Breast epithelium (tissue), 3 donors: ENCODE measurements around the gene TMCC2.

Experiments used
- POLR2A ChIP-seq: fragments of 450-650 bp; IDR thresholded peaks from one replicate; pipeline ENCODE4 v1.6.1; 2016; ENCODE audit warnings: antibody characterized with exemption, mild to moderate bottlenecking, moderate library complexity
- POLR2AphosphoS5 ChIP-seq, 3 donors: sonication (generic); formaldehyde crosslinking; IDR thresholded peaks; one replicate each; pipeline ENCODE4 v1.6.1; 2017; ENCODE audit warnings: antibody characterized with exemption in 3 of 3

GRCh38 chr1:205275133-205275532, 47.4 kb downstream of the TMCC2 start:
- no peak for TF ChIP-seq POLR2AphosphoS5 (IDR thresholded peaks at IDR 0.05)
- TF ChIP-seq POLR2A = no peak
